Mesodermal cell (in vitro differentiated cells): ENCODE measurements around the gene ATP1A4.

Source experiments
- H3K27ac ChIP-seq: 2 replicates; pipeline ENCODE4 v1.7.0; 2013; ENCODE audit warnings: mild to moderate bottlenecking, low read depth, low read length, moderate library complexity; ENCODE audit not compliant: severe bottlenecking
- H3K36me3 ChIP-seq: 2 replicates; pipeline ENCODE4 v1.7.1; 2013; ENCODE audit warnings: mild to moderate bottlenecking, low read length, moderate library complexity; ENCODE audit not compliant: control insufficient read depth, insufficient read depth
- H3K4me1 ChIP-seq: one replicate; pipeline ENCODE4 v1.7.1; 2013; ENCODE audit warnings: mild to moderate bottlenecking, low read length; ENCODE audit not compliant: insufficient read depth, control insufficient read depth, poor library complexity, severe bottlenecking
- H3K4me3 ChIP-seq: 2 replicates; pipeline ENCODE4 v1.7.0; 2013; ENCODE audit warnings: low read length, control low read depth, mild to moderate bottlenecking; ENCODE audit not compliant: insufficient read depth, poor library complexity, severe bottlenecking; ENCODE audit errors: extremely low read depth
- H3K9me3 ChIP-seq: 2 replicates; pipeline ENCODE4 v1.7.1; 2013; ENCODE audit warnings: mild to moderate bottlenecking, low read length, moderate library complexity; ENCODE audit not compliant: control insufficient read depth
- WGBS, 2 experiments: methylation state at CpG; one replicate each; pipeline ENCODE4 v1.1.5; 2013; ENCODE audit warnings: missing lambda C conversion rate in 2 of 2; ENCODE audit not compliant: insufficient coverage in 2 of 2; 5-methylcytosine and 5-hydroxymethylcytosine counted together

The ATP1A4 gene

GRCh38 chr1:160130939-160131338 lies 20.5 kb upstream of the ATP1A4 start:
- Histone ChIP-seq H3K4me1 (peaks cover 17% of the 10 kb centered on the region), H3K27ac (no peak overlapping the region), H3K4me3 (no peak overlapping the region), H3K9me3 (no peaks in the 10 kb centered on the region), H3K36me3 (no peaks in the 10 kb centered on the region)
- 100% methylated on average over 1 of the region's 1 CpG; no CpG with 5 or more reads in 1 of the 2 experiments for WGBS, 2 experiments

DNA sequence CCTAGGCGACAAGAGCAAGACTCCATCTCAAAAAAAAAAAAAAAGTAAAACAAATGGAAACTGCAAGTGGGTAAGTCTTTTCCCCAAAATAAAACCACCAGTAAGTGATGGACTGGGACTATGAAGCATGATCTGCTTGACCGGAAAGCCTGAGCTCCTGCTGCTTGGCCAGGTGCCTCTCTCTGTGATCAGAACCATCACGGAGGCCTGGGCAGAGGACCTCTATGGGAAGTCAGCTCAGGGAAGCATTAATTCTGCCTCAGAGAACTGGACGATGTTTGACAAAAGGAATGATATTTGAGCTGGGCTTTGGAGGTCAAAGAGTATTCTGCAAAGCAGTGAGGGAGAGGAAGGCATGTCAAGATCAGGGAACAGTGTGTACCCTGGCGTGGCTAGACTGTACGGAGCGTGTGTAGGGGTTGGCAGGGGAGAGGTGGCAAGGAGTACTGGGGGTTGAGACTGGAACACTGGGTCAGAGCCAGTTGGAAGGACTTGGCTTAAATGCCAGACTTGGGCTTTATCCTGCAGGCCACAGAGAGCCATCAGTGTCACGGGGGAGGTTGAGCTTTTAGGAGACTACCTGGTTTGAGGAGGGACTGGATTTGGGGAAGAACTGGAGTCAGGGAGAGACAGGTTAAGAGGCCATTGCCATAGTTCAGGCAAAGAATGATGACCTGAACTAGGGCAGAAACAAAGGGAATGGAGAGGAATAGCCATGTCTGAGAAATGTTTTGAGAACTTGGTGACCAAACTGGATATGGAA lies 19.4 kb upstream of the ATP1A4 start:
- Histone ChIP-seq H3K4me1 (peaks cover 17% of the 10 kb centered on the region), H3K9me3 (no peaks in the 10 kb centered on the region), H3K27ac (no peak overlapping the region), H3K36me3 (no peaks in the 10 kb centered on the region), H3K4me3 (no peak overlapping the region)
- 93 to 94% methylated on average over 6 to 7 of the region's 8 CpGs for WGBS, 2 experiments

DNA sequence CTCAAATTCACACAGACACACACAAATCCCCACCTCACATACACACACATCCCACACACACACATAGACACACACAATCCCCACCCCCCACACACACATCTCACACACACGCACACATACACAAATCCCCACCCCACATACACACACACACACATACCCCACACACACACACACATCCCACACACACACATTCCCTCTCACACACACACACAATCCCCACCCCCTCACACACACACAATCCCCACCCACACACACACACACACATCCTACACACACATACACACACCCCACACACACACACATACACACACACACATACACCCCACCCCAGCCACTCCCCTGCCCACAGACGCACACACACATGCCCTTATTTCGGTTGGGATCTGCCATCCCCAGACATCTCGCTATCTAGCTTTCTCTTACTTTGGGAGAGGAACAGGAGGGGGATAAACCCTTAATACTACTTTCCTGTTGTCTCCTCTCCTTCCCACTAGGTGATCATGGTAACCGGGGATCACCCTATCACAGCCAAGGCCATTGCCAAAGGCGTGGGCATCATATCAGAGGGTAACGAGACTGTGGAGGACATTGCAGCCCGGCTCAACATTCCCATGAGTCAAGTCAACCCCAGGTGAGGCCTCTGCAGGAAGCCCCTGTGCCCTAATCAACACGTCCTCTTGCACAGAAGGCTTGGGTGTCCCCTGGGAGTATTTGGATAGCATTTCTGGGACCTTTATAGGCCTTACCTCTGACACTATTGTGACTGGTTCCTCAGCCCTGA lies 17.2 kb upstream of the ATP1A4 start:
- Histone ChIP-seq H3K27ac (no peak overlapping the region), H3K9me3 (no peaks in the 10 kb centered on the region), H3K4me1 (peaks cover 3% of the 10 kb centered on the region), H3K36me3 (no peaks in the 10 kb centered on the region), H3K4me3 (no peak overlapping the region)
- WGBS, 2 experiments, result 90 to 98% methylated on average over 5 to 9 of the region's 9 CpGs

DNA sequence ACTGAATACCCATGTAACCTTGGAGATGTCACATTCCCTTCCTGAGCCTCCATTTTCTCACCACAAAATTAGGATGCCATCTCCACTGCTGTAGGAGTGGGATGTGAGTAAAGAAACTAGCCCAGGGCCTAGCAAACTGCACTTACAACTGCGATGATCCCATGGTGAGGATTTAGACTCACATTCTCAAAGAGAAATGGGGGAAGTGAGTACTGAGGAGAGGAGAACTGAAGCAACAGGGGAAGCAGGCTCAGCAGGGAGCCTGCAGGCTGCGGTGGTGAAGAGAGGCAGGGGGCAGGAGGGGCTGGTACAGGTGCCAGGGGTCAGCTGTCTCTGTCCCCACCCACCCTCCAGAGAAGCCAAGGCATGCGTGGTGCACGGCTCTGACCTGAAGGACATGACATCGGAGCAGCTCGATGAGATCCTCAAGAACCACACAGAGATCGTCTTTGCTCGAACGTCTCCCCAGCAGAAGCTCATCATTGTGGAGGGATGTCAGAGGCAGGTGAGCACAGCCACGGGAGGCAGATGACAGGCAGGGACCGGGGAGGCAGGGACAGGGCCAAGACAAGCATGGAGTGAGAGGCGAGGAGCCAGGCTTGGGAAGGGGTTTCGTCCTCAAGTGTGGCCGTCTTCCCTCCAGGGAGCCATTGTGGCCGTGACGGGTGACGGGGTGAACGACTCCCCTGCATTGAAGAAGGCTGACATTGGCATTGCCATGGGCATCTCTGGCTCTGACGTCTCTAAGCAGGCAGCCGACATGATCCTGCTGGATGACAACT lies 16.4 kb upstream of the ATP1A4 start:
- Histone ChIP-seq H3K27ac (no peak overlapping the region), H3K4me1 (no peaks in the 10 kb centered on the region), H3K9me3 (no peaks in the 10 kb centered on the region), H3K4me3 (no peak overlapping the region), H3K36me3 (no peaks in the 10 kb centered on the region)
- WGBS, 2 experiments, result 92 to 93% methylated on average over 17 to 18 of the region's 20 CpGs

GRCh38 chr1:160136121-160136925 lies 15.1 kb upstream of the ATP1A4 start:
- H3K4me1 ChIP-seq, result no peaks in the 10 kb centered on the region
- H3K9me3 ChIP-seq, result no peaks in the 10 kb centered on the region
- H3K36me3 ChIP-seq, result no peaks in the 10 kb centered on the region
- H3K27ac ChIP-seq, result no peak overlapping the region
- H3K4me3 ChIP-seq, result no peak overlapping the region
- 93 to 95% methylated on average over 19 to 22 of the region's 22 CpGs for WGBS, 2 experiments

DNA sequence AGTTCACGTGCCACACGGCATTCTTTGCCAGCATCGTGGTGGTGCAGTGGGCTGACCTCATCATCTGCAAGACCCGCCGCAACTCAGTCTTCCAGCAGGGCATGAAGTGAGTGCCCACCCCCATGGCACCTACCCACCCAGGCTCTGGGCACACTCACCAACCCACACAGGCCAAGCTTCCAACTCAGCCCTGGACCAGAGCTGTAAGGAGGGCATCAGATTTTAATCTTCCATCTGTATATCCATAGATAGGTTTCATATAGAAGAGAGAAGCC lies 14.5 kb upstream of the ATP1A4 start:
- Histone ChIP-seq H3K36me3 (no peaks in the 10 kb centered on the region), H3K27ac (no peak overlapping the region), H3K4me1 (no peaks in the 10 kb centered on the region), H3K9me3 (no peaks in the 10 kb centered on the region), H3K4me3 (no peak overlapping the region)
- WGBS, 2 experiments, result 100% methylated on average over 2 to 3 of the region's 5 CpGs

- 93 to 95% methylated on average over 6 to 7 of the region's 8 CpGs for WGBS, 2 experiments
- Histone ChIP-seq H3K9me3 (no peaks in the 10 kb centered on the region), H3K36me3 (no peaks in the 10 kb centered on the region), H3K4me1 (no peaks in the 10 kb centered on the region), H3K4me3 (no peak overlapping the region), H3K27ac (no peak overlapping the region)
Measured at GRCh38 chr1:160137216-160137862, 14.1 kb upstream of the ATP1A4 start.

DNA sequence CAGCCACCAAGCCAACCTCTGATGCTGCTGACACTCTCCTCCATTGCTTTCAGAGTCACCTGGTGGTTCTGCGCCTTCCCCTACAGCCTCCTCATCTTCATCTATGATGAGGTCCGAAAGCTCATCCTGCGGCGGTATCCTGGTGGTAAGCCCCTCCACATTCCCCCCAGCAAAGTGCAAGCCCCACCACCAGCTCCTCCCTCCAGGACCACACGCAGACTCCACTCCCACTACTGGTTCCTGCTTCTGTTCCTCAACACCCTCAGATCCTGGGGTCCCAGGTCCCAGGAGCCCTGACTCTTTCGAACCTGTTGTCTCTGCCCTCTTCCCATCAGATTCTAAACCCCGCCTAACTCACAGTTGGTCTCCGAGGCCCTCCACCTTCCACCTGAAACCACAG lies 11.6 kb upstream of the ATP1A4 start:
- H3K27ac ChIP-seq, result no peak overlapping the region
- no peaks in the 10 kb centered on the region for H3K4me1 ChIP-seq
- no peak overlapping the region for H3K4me3 ChIP-seq
- no peaks in the 10 kb centered on the region for H3K36me3 ChIP-seq
- H3K9me3 ChIP-seq, result no peaks in the 10 kb centered on the region
- 85 to 95% methylated on average over 6 to 8 of the region's 8 CpGs for WGBS, 2 experiments

DNA sequence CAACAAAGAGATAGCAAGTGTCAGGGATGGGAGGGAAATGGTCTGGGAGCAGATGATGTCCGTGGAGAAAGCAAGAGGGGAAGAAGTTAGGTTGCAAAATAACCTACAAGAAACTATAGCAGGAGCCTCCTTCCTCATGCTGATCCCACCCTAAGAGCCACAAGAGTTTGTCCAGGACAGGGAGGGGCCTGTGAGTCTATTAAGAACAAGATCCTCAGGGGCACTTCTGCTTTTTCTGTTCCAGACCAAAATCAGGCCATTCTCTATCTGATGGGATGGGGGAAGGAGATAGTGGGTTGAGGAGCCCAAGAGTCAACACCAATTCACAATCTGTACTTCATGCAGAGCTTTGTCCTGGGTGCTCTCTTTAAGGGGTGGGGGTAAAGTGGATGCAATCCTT lies 7.7 kb upstream of the ATP1A4 start:
- Histone ChIP-seq H3K4me3 (no peak overlapping the region), H3K4me1 (no peaks in the 10 kb centered on the region), H3K36me3 (no peaks in the 10 kb centered on the region), H3K9me3 (no peaks in the 10 kb centered on the region), H3K27ac (no peak overlapping the region)
- no CpG with 5 or more reads among the region's 1 CpG for WGBS, 2 experiments

GRCh38 chr1:160144921-160145320 lies 6.5 kb upstream of the ATP1A4 start:
- no peak overlapping the region for H3K27ac ChIP-seq
- no peaks in the 10 kb centered on the region for H3K9me3 ChIP-seq
- no peaks in the 10 kb centered on the region for H3K4me1 ChIP-seq
- H3K4me3 ChIP-seq, result no peak overlapping the region
- 58 to 67% methylated on average over 3 of the region's 4 CpGs for WGBS, 2 experiments
- no peaks in the 10 kb centered on the region for H3K36me3 ChIP-seq
